Prostate gland (tissue), 2 donors: Measurements from ENCODE around the gene LONRF2.

ENCODE experiments used
- CTCF ChIP-seq, 4 experiments: fragments of 200-600 bp in 2 of 4; fragments of 450-650 bp in 2 of 4; sonication (generic) in 2 of 4; IDR thresholded peaks; 1 replicate in 3 of 4; 2 replicates in 1 of 4; pipeline ENCODE4 v1.5.1; 2016 to 2019; ENCODE audit warnings: antibody characterized with exemption in 4 of 4, mild to moderate bottlenecking in 2 of 4, moderate library complexity in 2 of 4
- POLR2A ChIP-seq: fragments of 450-650 bp; IDR thresholded peaks from one replicate; pipeline ENCODE4 v1.6.1; 2016; ENCODE audit warnings: antibody characterized with exemption, mild to moderate bottlenecking
- POLR2AphosphoS5 ChIP-seq: sonication (generic); formaldehyde crosslinking; IDR thresholded peaks from one replicate; pipeline ENCODE4 v1.6.1; 2017; ENCODE audit warnings: antibody characterized with exemption

GRCh38 chr2:100239486-100240210 is 82.7 kb downstream of the LONRF2 start:
- no peak for TF ChIP-seq CTCF (IDR thresholded peaks at IDR 0.05)
- TF ChIP-seq POLR2AphosphoS5, result no peak
- TF ChIP-seq POLR2A, result no peak
